GOT3 (cell line): ENCODE measurements around the gene IFI30.
A peak's percentile ranks its signal among the peaks of the same experiment; 100 is the strongest.

Experiments
- DNase-seq: peaks from one replicate; lab custom pipeline; 2025; ENCODE audit warnings: mixed read lengths; lab: John Stamatoyannopoulos, UW

The IFI30 gene

GRCh38 chr19:18171605-18172327 is 1.8 kb upstream of the IFI30 start:
- no peak for DNase-seq

- no peak for DNase-seq
Observed at GRCh38 chr19:18172331-18173053, 1.1 kb upstream of the IFI30 start.

GRCh38 chr19:18173054-18173571 is 500 bp upstream of the IFI30 start:
- no peak for DNase-seq

- DNase-seq: no peak
Observed at GRCh38 chr19:18174983-18175382, 1.4 kb downstream of the IFI30 start.

GRCh38 chr19:18176367-18177310 is 3.0 kb downstream of the IFI30 start:
- no peak for DNase-seq

- DNase-seq: no peak
Observed at GRCh38 chr19:18179957-18180356, 6.3 kb downstream of the IFI30 start.

- no peak for DNase-seq
Observed at GRCh38 chr19:18183529-18183928, 9.9 kb downstream of the IFI30 start.

GRCh38 chr19:18185538-18185937 is 11.9 kb downstream of the IFI30 start:
- DNase-seq: no peak

GRCh38 chr19:18190278-18190677 is 16.7 kb downstream of the IFI30 start:
- no peak for DNase-seq

GRCh38 chr19:18191640-18192062 is 18.0 kb downstream of the IFI30 start:
- no peak for DNase-seq

GRCh38 chr19:18192673-18193387 is 19.2 kb downstream of the IFI30 start, which contains the start of gene MPV17L2:
TSS of gene MPV17L2 (plus strand) at chr19:18193218. CDS start at chr19:18193282, 64 bp downstream.
- peak; percentile 98 for DNase-seq

GRCh38 chr19:18193388-18194180 is 20.0 kb downstream of the IFI30 start:
- no peak for DNase-seq

- no peak for DNase-seq
Observed at GRCh38 chr19:18194181-18194530, 20.5 kb downstream of the IFI30 start.

- no peak for DNase-seq
Observed at GRCh38 chr19:18194554-18195238, 21.1 kb downstream of the IFI30 start.

- no peak for DNase-seq
Observed at GRCh38 chr19:18196511-18196845, 22.9 kb downstream of the IFI30 start.

- DNase-seq: no peak
Observed at GRCh38 chr19:18197306-18197705, 23.7 kb downstream of the IFI30 start.

- DNase-seq: no peak
Observed at GRCh38 chr19:18197941-18198340, 24.3 kb downstream of the IFI30 start.

- DNase-seq: no peak
Observed at GRCh38 chr19:18198374-18198773, 24.8 kb downstream of the IFI30 start.

GRCh38 chr19:18202397-18202777 is 28.8 kb downstream of the IFI30 start:
- no peak for DNase-seq

GRCh38 chr19:18202778-18203407 is 29.3 kb downstream of the IFI30 start:
- DNase-seq: no peak
